NCI-H748 treated with DMSO at 0.1 percent for 48 hours (cell line): Measurements from ENCODE around the gene THSD4.

Experiments
- DNase-seq: peaks from one replicate; lab custom pipeline; 2025; lab: John Stamatoyannopoulos, UW

Gene THSD4

GRCh38 chr15:71455878-71456277 is 340.6 kb downstream of the THSD4 start:
- DNase-seq, result no peak

GRCh38 chr15:71456362-71456761 is 341.1 kb downstream of the THSD4 start:
- no peak for DNase-seq

GRCh38 chr15:71456811-71457210 is 341.5 kb downstream of the THSD4 start:
- no peak for DNase-seq

- no peak for DNase-seq
Observed at GRCh38 chr15:71458089-71458660, 342.9 kb downstream of the THSD4 start.

GRCh38 chr15:71461748-71462147 is 346.5 kb downstream of the THSD4 start:
- DNase-seq, result no peak

GRCh38 chr15:71462638-71463037 is 347.4 kb downstream of the THSD4 start:
- DNase-seq, result no peak

- no peak for DNase-seq
Observed at GRCh38 chr15:71463156-71463665, 347.9 kb downstream of the THSD4 start.

GRCh38 chr15:71465131-71465955 is 350.1 kb downstream of the THSD4 start:
- DNase-seq, result no peak

GRCh38 chr15:71468715-71469114 is 353.4 kb downstream of the THSD4 start:
- no peak for DNase-seq

- DNase-seq, result no peak
Observed at GRCh38 chr15:71469413-71469812, 354.1 kb downstream of the THSD4 start.

- DNase-seq, result no peak
Observed at GRCh38 chr15:71471347-71471746, 356.1 kb downstream of the THSD4 start.

- no peak for DNase-seq
Observed at GRCh38 chr15:71472566-71472965, 357.3 kb downstream of the THSD4 start.

- no peak for DNase-seq
Observed at GRCh38 chr15:71473751-71474150, 358.5 kb downstream of the THSD4 start.

- no peak for DNase-seq
Observed at GRCh38 chr15:71476823-71477222, 361.6 kb downstream of the THSD4 start.

- DNase-seq, result no peak
Observed at GRCh38 chr15:71480556-71480955, 365.3 kb downstream of the THSD4 start.

GRCh38 chr15:71484080-71484479 is 368.8 kb downstream of the THSD4 start:
- no peak for DNase-seq

GRCh38 chr15:71485094-71485693 is 369.9 kb downstream of the THSD4 start:
- DNase-seq, result no peak

GRCh38 chr15:71489570-71489969 is 374.3 kb downstream of the THSD4 start:
- DNase-seq, result no peak

GRCh38 chr15:71493526-71493925 is 378.3 kb downstream of the THSD4 start:
- no peak for DNase-seq

- DNase-seq, result no peak
Observed at GRCh38 chr15:71494563-71495397, 379.5 kb downstream of the THSD4 start.

GRCh38 chr15:71495398-71495780 is 380.1 kb downstream of the THSD4 start:
- DNase-seq, result no peak

GRCh38 chr15:71496336-71496955 is 381.2 kb downstream of the THSD4 start:
- no peak for DNase-seq
